BE2C (cell line): ENCODE measurements around the gene CEP170B.

Experiments
- DNase-seq: peaks from one replicate; pipeline ENCODE4 v3.0.0-alpha.2; 2020
- H3K27me3 ChIP-seq: fragments of 250-450 bp; sonication (Bioruptor Pico); 2 replicates; pipeline ENCODE4 v1.5.1; 2020; ENCODE audit warnings: mild to moderate bottlenecking
- H3K36me3 ChIP-seq: fragments of 250-450 bp; sonication (Bioruptor Pico); 2 replicates; pipeline ENCODE4 v1.5.1; 2020; ENCODE audit warnings: mild to moderate bottlenecking
- H3K4me1 ChIP-seq: fragments of 250-450 bp; sonication (Bioruptor Pico); 2 replicates; pipeline ENCODE4 v1.5.1; 2020
- H3K4me3 ChIP-seq: 2 replicates; pipeline ENCODE4 v1.5.1; 2011; ENCODE audit warnings: low read depth, low read length
- H3K9me3 ChIP-seq: fragments of 250-450 bp; sonication (Bioruptor Pico); 2 replicates; pipeline ENCODE4 v1.5.1; 2020
- CTCF ChIP-seq: IDR thresholded peaks from 2 replicates; pipeline ENCODE4 v1.5.1; 2012; ENCODE audit warnings: mild to moderate bottlenecking, low read depth, low read length

Gene CEP170B

GRCh38 chr14:104893435-104894207 is 28.6 kb downstream of the CEP170B start:
- H3K4me3 ChIP-seq: no peak overlapping the region
- TF ChIP-seq CTCF: no peak
- no peaks in the 10 kb centered on the region for H3K9me3 ChIP-seq
- peaks cover 14% of the 10 kb centered on the region for H3K4me1 ChIP-seq
- DNase-seq: peak; percentile 13
- no peaks in the 10 kb centered on the region for H3K27me3 ChIP-seq
- H3K36me3 ChIP-seq: no peaks in the 10 kb centered on the region

GRCh38 chr14:104894331-104895206 is 29.5 kb downstream of the CEP170B start:
- DNase-seq: no peak
- Histone ChIP-seq H3K4me1 (peaks cover 14% of the 10 kb centered on the region), H3K9me3 (no peaks in the 10 kb centered on the region), H3K27me3 (no peaks in the 10 kb centered on the region), H3K4me3 (no peak overlapping the region), H3K36me3 (no peaks in the 10 kb centered on the region)
- TF ChIP-seq CTCF: no peak

GRCh38 chr14:104895207-104895785 is 30.2 kb downstream of the CEP170B start:
- no peak for TF ChIP-seq CTCF
- no peaks in the 10 kb centered on the region for H3K9me3 ChIP-seq
- no peak overlapping the region for H3K4me3 ChIP-seq
- no peak for DNase-seq
- H3K4me1 ChIP-seq: peaks cover 14% of the 10 kb centered on the region
- no peaks in the 10 kb centered on the region for H3K36me3 ChIP-seq
- H3K27me3 ChIP-seq: no peaks in the 10 kb centered on the region

- no peak overlapping the region for H3K4me3 ChIP-seq
- DNase-seq: peak; percentile 82
- H3K9me3 ChIP-seq: no peaks in the 10 kb centered on the region
- no peak for TF ChIP-seq CTCF
- H3K4me1 ChIP-seq: peaks cover 14% of the 10 kb centered on the region
- no peaks in the 10 kb centered on the region for H3K36me3 ChIP-seq
- H3K27me3 ChIP-seq: no peaks in the 10 kb centered on the region
Measured at GRCh38 chr14:104895786-104896661, 31.0 kb downstream of the CEP170B start.

- no peak for TF ChIP-seq CTCF
- Histone ChIP-seq H3K4me3 (no peak overlapping the region), H3K36me3 (no peaks in the 10 kb centered on the region), H3K4me1 (peaks cover 14% of the 10 kb centered on the region), H3K9me3 (no peaks in the 10 kb centered on the region), H3K27me3 (no peaks in the 10 kb centered on the region)
- DNase-seq: no peak
Measured at GRCh38 chr14:104897330-104898194, 32.5 kb downstream of the CEP170B start.
